HepG2 (cell line): ENCODE measurements around the gene ZNF562. TPM values are rescaled to one million over a fixed set of nuclear protein-coding genes. Genes with fewer than 3 reads are reported as not detected.

ENCODE experiments used
- CENPX ChIP-seq: sonication (generic); formaldehyde crosslinking; IDR thresholded peaks from 2 replicates; pipeline ENCODE4 v1.9.0; 2021; ENCODE audit warnings: mild to moderate bottlenecking, missing genetic modification reagents, moderate library complexity
- ESRRA ChIP-seq: sonication (generic); formaldehyde crosslinking; IDR thresholded peaks from 2 replicates; pipeline ENCODE4 v1.5.1; 2020; ENCODE audit warnings: mild to moderate bottlenecking, low read depth, missing genetic modification reagents
- FOXA3 ChIP-seq: IDR thresholded peaks from 2 replicates; pipeline ENCODE4 v1.6.1; 2016; ENCODE audit warnings: missing genetic modification reagents, missing compliant biosample characterization
- GATAD1 ChIP-seq: IDR thresholded peaks from 2 replicates; pipeline ENCODE4 v1.6.1; 2016; ENCODE audit warnings: missing genetic modification reagents, missing compliant biosample characterization
- GTF3A ChIP-seq: sonication (generic); formaldehyde crosslinking; conservative IDR thresholded peaks from 2 replicates; pipeline ENCODE4 v1.4.0; 2020; ENCODE audit warnings: mild to moderate bottlenecking, missing genetic modification reagents
- KDM3A ChIP-seq: IDR thresholded peaks from 2 replicates; pipeline ENCODE4 v1.6.1; 2018; ENCODE audit warnings: low read depth, missing compliant biosample characterization
- LCORL ChIP-seq, 2 experiments: fragments of 450-650 bp in 1 of 2; sonication (generic) in 1 of 2; formaldehyde crosslinking in 1 of 2; IDR thresholded peaks; 2 replicates each; pipeline versions ENCODE4 v1.5.0 to v1.6.1; 2017 to 2020; ENCODE audit warnings: antibody characterized with exemption in 1 of 2, missing genetic modification reagents in 1 of 2
- MIXL1 ChIP-seq: IDR thresholded peaks from 2 replicates; pipeline ENCODE4 v1.6.1; 2016
- MYNN ChIP-seq: sonication (generic); formaldehyde crosslinking; IDR thresholded peaks from 2 replicates; pipeline ENCODE4 v1.4.0; 2020; ENCODE audit warnings: mild to moderate bottlenecking, low read depth, missing genetic modification reagents
- PHB2 ChIP-seq: fragments of 450-650 bp; IDR thresholded peaks from 2 replicates; pipeline ENCODE4 v1.6.1; 2018; ENCODE audit not compliant: partially characterized antibody
- TEAD2 ChIP-seq: sonication (generic); formaldehyde crosslinking; IDR thresholded peaks from 2 replicates; pipeline ENCODE4 v1.9.0; 2021; ENCODE audit warnings: missing genetic modification reagents
- TRIM24 ChIP-seq: sonication (generic); formaldehyde crosslinking; IDR thresholded peaks from 2 replicates; pipeline ENCODE4 v1.8.0; 2022; ENCODE audit warnings: mild to moderate bottlenecking, missing genetic modification reagents
- WIZ ChIP-seq: sonication (generic); formaldehyde crosslinking; IDR thresholded peaks from 2 replicates; pipeline ENCODE4 v1.5.1; 2020; ENCODE audit warnings: mild to moderate bottlenecking, missing genetic modification reagents
- YEATS4 ChIP-seq: sonication (generic); formaldehyde crosslinking; IDR thresholded peaks from 2 replicates; pipeline ENCODE4 v1.4.0; 2020; ENCODE audit warnings: missing genetic modification reagents, borderline replicate concordance
- ZFP90 ChIP-seq: sonication (generic); formaldehyde crosslinking; IDR thresholded peaks from 2 replicates; pipeline ENCODE4 v1.8.0; 2022; ENCODE audit warnings: missing genetic modification reagents, mild to moderate bottlenecking, inconsistent platforms, borderline replicate concordance
- ZKSCAN8 ChIP-seq: IDR thresholded peaks from 2 replicates; pipeline ENCODE4 v1.6.1; 2016; ENCODE audit warnings: borderline replicate concordance, missing genetic modification reagents, missing compliant biosample characterization
- ZNF101 ChIP-seq: sonication (generic); formaldehyde crosslinking; IDR thresholded peaks from 2 replicates; pipeline ENCODE4 v1.4.0; 2020; ENCODE audit warnings: mild to moderate bottlenecking, low read depth, missing genetic modification reagents, borderline replicate concordance
- ZNF274 ChIP-seq: sonication (generic); formaldehyde crosslinking; IDR thresholded peaks from 2 replicates; pipeline ENCODE4 v1.5.1; 2020; ENCODE audit warnings: mild to moderate bottlenecking, missing genetic modification reagents
- ZNF737 ChIP-seq: sonication (generic); formaldehyde crosslinking; IDR thresholded peaks from 2 replicates; pipeline ENCODE4 v1.5.0; 2020; ENCODE audit warnings: missing genetic modification reagents, mild to moderate bottlenecking, borderline replicate concordance
- ZNF879 ChIP-seq: sonication (generic); formaldehyde crosslinking; IDR thresholded peaks from 2 replicates; pipeline ENCODE4 v1.8.1; 2023; ENCODE audit warnings: missing genetic modification reagents
- polyA plus RNA-seq, 8 experiments: library from polyadenylated mRNA; depleted of rRNA in 3 of 8; stranded (reverse) in 7 of 8; unstranded in 1 of 8; fragments of >200 nt; fragmentation: Illumina TruSeq in 4 of 8; extraction: Trizol in 4 of 8; gene quantifications; 2 replicates each; pipeline versions ENCODE4 v1.2.1 to v1.2.3, GENCODE V29; 2011 to 2016; ENCODE audit warnings: low read depth in 4 of 8, missing spikeins in 1 of 8, mixed read lengths in 1 of 8; ENCODE audit not compliant: insufficient read depth in 1 of 8
- total RNA-seq, 5 experiments: library from RNA; depleted of rRNA; stranded (reverse); fragments of >200 nt; fragmentation: Illumina TruSeq; extraction: Trizol; gene quantifications; 2 replicates each; pipeline ENCODE4 v1.2.3, GENCODE V29; 2016; ENCODE audit warnings: low read depth in 1 of 5
- TF ChIP-seq, protein P1 (sequence below): sonication (generic); formaldehyde crosslinking; IDR thresholded peaks from 2 replicates; pipeline ENCODE4 v1.5.1; 2020; ENCODE audit warnings: missing genetic modification reagents, mild to moderate bottlenecking, borderline replicate concordance
- TF ChIP-seq, protein P2 (sequence below): sonication (generic); formaldehyde crosslinking; IDR thresholded peaks from 2 replicates; pipeline ENCODE4 v1.8.1; 2023; ENCODE audit warnings: mild to moderate bottlenecking, moderate library complexity, missing genetic modification reagents
- TF ChIP-seq, protein P3 (sequence below): sonication (generic); formaldehyde crosslinking; IDR thresholded peaks from 2 replicates; pipeline ENCODE4; 2020; ENCODE audit warnings: missing genetic modification reagents, mild to moderate bottlenecking, borderline replicate concordance
- TF ChIP-seq, protein P4 (sequence below): conservative IDR thresholded peaks from 2 replicates; pipeline ENCODE4 v1.6.1; 2018; ENCODE audit warnings: missing genetic modification reagents

The ZNF562 gene
- total and polyA plus RNA-seq, 2 of the 13 experiments (the other 11 are each of a cell fraction or from before 2014, with no cell fraction given), result 13.1 to 32.7 TPM

DNA sequence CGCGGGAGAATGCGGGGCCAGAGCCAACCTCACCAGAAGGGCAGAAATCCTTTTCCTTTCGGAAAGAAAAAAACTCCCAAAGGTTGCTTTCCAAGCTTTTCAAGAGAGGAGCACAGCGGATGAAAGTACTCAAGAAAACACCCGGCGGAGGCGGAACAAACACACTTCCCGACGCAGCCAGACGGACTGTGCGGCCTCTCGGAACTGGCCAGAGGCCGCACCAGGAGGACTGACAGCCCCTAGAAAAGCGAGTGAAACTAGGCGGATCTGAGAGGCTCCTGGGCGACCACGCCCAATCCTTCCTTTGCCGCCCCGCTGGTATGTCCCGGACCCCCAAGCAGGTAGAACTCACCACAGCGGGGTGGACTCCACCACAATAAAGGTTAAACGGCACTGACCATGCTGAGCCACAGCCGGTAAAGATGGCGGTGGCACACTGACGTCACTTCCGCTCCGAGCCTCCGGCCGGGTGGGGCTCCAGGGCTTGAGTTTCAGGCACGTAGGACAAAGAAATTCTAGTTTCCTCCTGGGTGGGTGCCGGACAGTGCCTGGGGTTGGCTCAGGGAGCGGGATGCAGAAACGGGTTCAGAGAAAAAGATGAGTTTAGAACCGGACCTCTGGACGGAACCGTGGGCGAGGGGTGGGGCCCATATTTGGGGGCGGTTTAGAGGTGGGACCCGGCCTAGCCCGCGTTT is at the start of gene ZNF562 (continued):
- TF ChIP-seq ZNF101, result 0 out of 2 replicates have a peak, but pooled peaks have one; percentile 50
- peak; percentile 70; the same call in 1 of the 2 replicates for TF ChIP-seq YEATS4 (CRISPR knock-in tag)
- no peak for TF ChIP-seq WIZ (CRISPR knock-in tag)
- TF ChIP-seq, protein P1, sequence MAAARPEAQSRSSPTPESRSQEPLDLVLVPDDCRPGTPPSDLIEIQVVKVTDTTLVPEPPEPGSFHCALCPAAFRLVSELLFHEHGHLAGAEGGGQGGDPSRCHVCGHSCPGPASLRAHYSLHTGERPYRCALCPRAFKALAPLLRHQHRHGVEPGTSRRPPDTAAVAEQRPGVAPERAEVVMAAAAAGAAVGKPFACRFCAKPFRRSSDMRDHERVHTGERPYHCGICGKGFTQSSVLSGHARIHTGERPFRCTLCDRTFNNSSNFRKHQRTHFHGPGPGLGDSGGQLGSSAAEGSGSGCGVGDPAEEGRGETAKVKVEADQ (CRISPR knock-in tag), result no peak; the same call in 1 of the 2 replicates
- TF ChIP-seq, protein P2, sequence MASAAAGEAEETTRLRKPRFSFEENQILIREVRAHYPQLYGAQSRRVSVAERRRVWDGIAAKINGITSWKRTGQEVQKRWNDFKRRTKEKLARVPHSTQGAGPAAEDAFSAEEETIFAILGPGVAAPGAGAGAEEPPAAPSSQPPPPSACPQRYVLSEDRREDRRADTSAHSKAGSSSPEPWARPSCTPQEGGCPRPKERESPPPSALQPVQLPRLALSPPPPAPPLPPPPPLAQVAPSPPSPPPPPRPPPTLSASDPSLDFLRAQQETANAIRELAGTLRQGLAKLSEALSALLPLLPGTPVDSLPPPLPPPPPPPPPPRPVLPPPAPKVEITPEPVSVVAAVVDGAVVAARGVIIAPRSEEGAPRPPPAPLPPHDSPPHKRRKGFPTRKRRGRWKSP (CRISPR knock-in tag), result 0 out of 2 replicates have a peak, but pooled peaks have one; percentile 48
- peak; percentile 86 for TF ChIP-seq GATAD1 (CRISPR knock-in tag)
- TF ChIP-seq MYNN (CRISPR knock-in tag), result no peak
- no peak for TF ChIP-seq LCORL (IDR thresholded peaks at IDR 0.05)
- TF ChIP-seq LCORL (CRISPR knock-in tag; IDR thresholded peaks at IDR 0.05), result peak; percentile 74; the same call in 1 of the 2 replicates
- no peak for TF ChIP-seq CENPX (CRISPR knock-in tag)
- TF ChIP-seq ZKSCAN8 (CRISPR knock-in tag), result 0 out of 2 replicates have a peak, but pooled peaks have one; percentile 3
- no peak for TF ChIP-seq TRIM24 (CRISPR knock-in tag)
- TF ChIP-seq, protein P3, sequence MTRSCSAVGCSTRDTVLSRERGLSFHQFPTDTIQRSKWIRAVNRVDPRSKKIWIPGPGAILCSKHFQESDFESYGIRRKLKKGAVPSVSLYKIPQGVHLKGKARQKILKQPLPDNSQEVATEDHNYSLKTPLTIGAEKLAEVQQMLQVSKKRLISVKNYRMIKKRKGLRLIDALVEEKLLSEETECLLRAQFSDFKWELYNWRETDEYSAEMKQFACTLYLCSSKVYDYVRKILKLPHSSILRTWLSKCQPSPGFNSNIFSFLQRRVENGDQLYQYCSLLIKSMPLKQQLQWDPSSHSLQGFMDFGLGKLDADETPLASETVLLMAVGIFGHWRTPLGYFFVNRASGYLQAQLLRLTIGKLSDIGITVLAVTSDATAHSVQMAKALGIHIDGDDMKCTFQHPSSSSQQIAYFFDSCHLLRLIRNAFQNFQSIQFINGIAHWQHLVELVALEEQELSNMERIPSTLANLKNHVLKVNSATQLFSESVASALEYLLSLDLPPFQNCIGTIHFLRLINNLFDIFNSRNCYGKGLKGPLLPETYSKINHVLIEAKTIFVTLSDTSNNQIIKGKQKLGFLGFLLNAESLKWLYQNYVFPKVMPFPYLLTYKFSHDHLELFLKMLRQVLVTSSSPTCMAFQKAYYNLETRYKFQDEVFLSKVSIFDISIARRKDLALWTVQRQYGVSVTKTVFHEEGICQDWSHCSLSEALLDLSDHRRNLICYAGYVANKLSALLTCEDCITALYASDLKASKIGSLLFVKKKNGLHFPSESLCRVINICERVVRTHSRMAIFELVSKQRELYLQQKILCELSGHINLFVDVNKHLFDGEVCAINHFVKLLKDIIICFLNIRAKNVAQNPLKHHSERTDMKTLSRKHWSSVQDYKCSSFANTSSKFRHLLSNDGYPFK (CRISPR knock-in tag), result peak; percentile 47; the same call in 1 of the 2 replicates
- TF ChIP-seq ESRRA, result no peak
- no peak for TF ChIP-seq KDM3A (CRISPR knock-in tag)
- TF ChIP-seq PHB2, result no peak
- TF ChIP-seq FOXA3 (CRISPR knock-in tag), result peak; percentile 6; the same call in 1 of the 2 replicates
- TF ChIP-seq, protein P4, sequence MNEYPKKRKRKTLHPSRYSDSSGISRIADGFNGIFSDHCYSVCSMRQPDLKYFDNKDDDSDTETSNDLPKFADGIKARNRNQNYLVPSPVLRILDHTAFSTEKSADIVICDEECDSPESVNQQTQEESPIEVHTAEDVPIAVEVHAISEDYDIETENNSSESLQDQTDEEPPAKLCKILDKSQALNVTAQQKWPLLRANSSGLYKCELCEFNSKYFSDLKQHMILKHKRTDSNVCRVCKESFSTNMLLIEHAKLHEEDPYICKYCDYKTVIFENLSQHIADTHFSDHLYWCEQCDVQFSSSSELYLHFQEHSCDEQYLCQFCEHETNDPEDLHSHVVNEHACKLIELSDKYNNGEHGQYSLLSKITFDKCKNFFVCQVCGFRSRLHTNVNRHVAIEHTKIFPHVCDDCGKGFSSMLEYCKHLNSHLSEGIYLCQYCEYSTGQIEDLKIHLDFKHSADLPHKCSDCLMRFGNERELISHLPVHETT (CRISPR knock-in tag), result 0 out of 2 replicates have a peak, but pooled peaks have one; percentile 35
- no peak for TF ChIP-seq ZFP90
- no peak for TF ChIP-seq MIXL1
- no peak for TF ChIP-seq GTF3A (CRISPR knock-in tag)
- TF ChIP-seq ZNF274, result peak; percentile 62
- TF ChIP-seq ZNF737 (CRISPR knock-in tag), result no peak
- TF ChIP-seq TEAD2 (CRISPR knock-in tag), result no peak
- TF ChIP-seq ZNF879, result 0 out of 2 replicates have a peak, but pooled peaks have one; percentile 59
